HepG2 (cell line): ENCODE data around the gene SERTAD2. TPM values are rescaled to one million over a fixed set of nuclear protein-coding genes. Genes with fewer than 3 reads are reported as not detected.

Experiments
- FOXC1 ChIP-seq: sonication (generic); formaldehyde crosslinking; IDR thresholded peaks from 2 replicates; pipeline ENCODE4 v1.8.0; 2022; ENCODE audit warnings: mild to moderate bottlenecking, missing genetic modification reagents, borderline replicate concordance
- FOXO1 ChIP-seq: sonication (generic); formaldehyde crosslinking; IDR thresholded peaks from 2 replicates; pipeline ENCODE4 v1.4.0; 2020; ENCODE audit warnings: missing genetic modification reagents
- GLMP ChIP-seq: sonication (generic); formaldehyde crosslinking; IDR thresholded peaks from 2 replicates; pipeline ENCODE4 v1.9.0; 2021; ENCODE audit warnings: missing genetic modification reagents, mild to moderate bottlenecking, borderline replicate concordance
- HIVEP1 ChIP-seq: sonication (generic); formaldehyde crosslinking; IDR thresholded peaks from 2 replicates; pipeline ENCODE4 v1.4.0; 2020; ENCODE audit warnings: mild to moderate bottlenecking, missing genetic modification reagents
- IRF2 ChIP-seq: IDR thresholded peaks from 2 replicates; pipeline ENCODE4 v1.6.1; 2018; ENCODE audit warnings: missing genetic modification reagents, missing compliant biosample characterization
- MXD4 ChIP-seq: IDR thresholded peaks from 2 replicates; pipeline ENCODE4 v1.6.1; 2016; ENCODE audit warnings: mild to moderate bottlenecking, missing biosample characterization, missing genetic modification reagents
- ONECUT2 ChIP-seq: sonication (generic); formaldehyde crosslinking; IDR thresholded peaks from 2 replicates; pipeline ENCODE4 v1.4.0; 2020; ENCODE audit warnings: missing genetic modification reagents
- PAXIP1 ChIP-seq: sonication (generic); formaldehyde crosslinking; conservative IDR thresholded peaks from 2 replicates; pipeline ENCODE4 v1.4.0; 2020; ENCODE audit warnings: mild to moderate bottlenecking, missing genetic modification reagents, moderate library complexity
- PLSCR1 ChIP-seq: sonication (generic); formaldehyde crosslinking; IDR thresholded peaks from 2 replicates; pipeline ENCODE4 v1.5.0; 2020; ENCODE audit warnings: missing genetic modification reagents, mild to moderate bottlenecking, borderline replicate concordance
- PRDM10 ChIP-seq: sonication (generic); formaldehyde crosslinking; IDR thresholded peaks from 2 replicates; pipeline ENCODE4 v1.4.0; 2020; ENCODE audit warnings: low read depth, missing genetic modification reagents
- SSRP1 ChIP-seq: IDR thresholded peaks from 2 replicates; pipeline ENCODE4 v1.6.1; 2016; ENCODE audit warnings: control low read depth
- ZBTB21 ChIP-seq: sonication (generic); formaldehyde crosslinking; IDR thresholded peaks from 2 replicates; pipeline ENCODE4 v1.4.0; 2020; ENCODE audit warnings: missing genetic modification reagents
- ZNF24 ChIP-seq: fragments of 450-650 bp; IDR thresholded peaks from 2 replicates; pipeline ENCODE4 v1.6.1; 2017; ENCODE audit warnings: antibody characterized with exemption, mild to moderate bottlenecking
- ZNF616 ChIP-seq: sonication (generic); formaldehyde crosslinking; IDR thresholded peaks from 2 replicates; pipeline ENCODE4 v1.5.0; 2020; ENCODE audit warnings: low read depth, mild to moderate bottlenecking, missing genetic modification reagents
- ZNF678 ChIP-seq: sonication (generic); formaldehyde crosslinking; IDR thresholded peaks from 2 replicates; pipeline ENCODE4 v1.4.0; 2020; ENCODE audit warnings: mild to moderate bottlenecking, missing genetic modification reagents
- ZXDC ChIP-seq: sonication (generic); formaldehyde crosslinking; IDR thresholded peaks from 2 replicates; pipeline ENCODE4 v1.5.0; 2020; ENCODE audit warnings: mild to moderate bottlenecking, missing genetic modification reagents
- polyA plus RNA-seq, 8 experiments: library from polyadenylated mRNA; depleted of rRNA in 3 of 8; stranded (reverse) in 7 of 8; unstranded in 1 of 8; fragments of >200 nt; fragmentation: Illumina TruSeq in 4 of 8; extraction: Trizol in 4 of 8; gene quantifications; 2 replicates each; pipeline versions ENCODE4 v1.2.1 to v1.2.3, GENCODE V29; 2011 to 2016; ENCODE audit warnings: low read depth in 4 of 8, missing spikeins in 1 of 8, mixed read lengths in 1 of 8; ENCODE audit not compliant: insufficient read depth in 1 of 8
- total RNA-seq, 5 experiments: library from RNA; depleted of rRNA; stranded (reverse); fragments of >200 nt; fragmentation: Illumina TruSeq; extraction: Trizol; gene quantifications; 2 replicates each; pipeline ENCODE4 v1.2.3, GENCODE V29; 2016; ENCODE audit warnings: low read depth in 1 of 5

The SERTAD2 gene
- total and polyA plus RNA-seq, 2 of the 13 experiments (the other 11 are each of a cell fraction or from before 2014, with no cell fraction given): 6.7 to 22.6 TPM

GRCh38 chr2:64644458-64645382 lies 9.0 kb downstream of the SERTAD2 start (continued):
- TF ChIP-seq PRDM10 (CRISPR knock-in tag): no peak
- 0 out of 2 replicates have a peak, but pooled peaks have one; percentile 48 for TF ChIP-seq HIVEP1 (CRISPR knock-in tag)
- no peak for TF ChIP-seq PLSCR1 (CRISPR knock-in tag)
- TF ChIP-seq ONECUT2 (CRISPR knock-in tag): no peak
- no peak for TF ChIP-seq ZNF678 (CRISPR knock-in tag)
- no peak for TF ChIP-seq ZBTB21
- TF ChIP-seq IRF2 (CRISPR knock-in tag): 0 out of 2 replicates have a peak, but pooled peaks have one; percentile 30
- peak; percentile 35; the same call in 1 of the 2 replicates for TF ChIP-seq MXD4
- 0 out of 2 replicates have a peak, but pooled peaks have one; percentile 48 for TF ChIP-seq SSRP1 (CRISPR knock-in tag)
- TF ChIP-seq FOXC1 (CRISPR knock-in tag): 0 out of 2 replicates have a peak, but pooled peaks have one; percentile 57
- no peak for TF ChIP-seq ZNF616 (CRISPR knock-in tag)
- TF ChIP-seq FOXO1 (CRISPR knock-in tag): peak; percentile 20; the same call in 1 of the 2 replicates
- TF ChIP-seq GLMP (CRISPR knock-in tag): no peak
- no peak for TF ChIP-seq ZNF24
- peak; percentile 53 for TF ChIP-seq PAXIP1 (CRISPR knock-in tag)
- TF ChIP-seq ZXDC (CRISPR knock-in tag): no peak
